Subcutaneous abdominal adipose tissue (tissue), 5 donors: ENCODE data around the gene DCTN2.
"Not testable (repeated sequence)": the region's sequence is repeated elsewhere in the genome, so short reads cannot be mapped to it uniquely, and the experiment has no call there.

Source experiments
- H3K27ac ChIP-seq: one replicate; pipeline ENCODE4 v1.7.0; 2013; ENCODE audit warnings: low read depth, mild to moderate bottlenecking, inconsistent platforms, low read length, moderate library complexity
- H3K27me3 ChIP-seq, 5 donors: one replicate each; pipeline ENCODE4 v1.7.0; 2013; ENCODE audit warnings: low read length in 5 of 5, inconsistent platforms in 1 of 5; ENCODE audit not compliant: control insufficient read depth in 5 of 5, insufficient read depth in 4 of 5
- H3K36me3 ChIP-seq, 5 donors: one replicate each; pipeline ENCODE4 v1.7.0; 2013; ENCODE audit warnings: low read length in 5 of 5; ENCODE audit not compliant: control insufficient read depth in 5 of 5, insufficient read depth in 5 of 5
- H3K4me1 ChIP-seq, 5 donors: one replicate each; pipeline ENCODE4 v1.7.0; 2013; ENCODE audit warnings: low read length in 5 of 5, mild to moderate bottlenecking in 3 of 5, moderate library complexity in 1 of 5; ENCODE audit not compliant: control insufficient read depth in 5 of 5, insufficient read depth in 5 of 5
- H3K4me3 ChIP-seq, 5 donors: one replicate each; pipeline ENCODE4 v1.7.0; 2013; ENCODE audit warnings: low read length in 5 of 5, low read depth in 1 of 5
- H3K9ac ChIP-seq, 5 donors: one replicate each; pipeline ENCODE4 v1.7.0; 2013; ENCODE audit warnings: low read length in 5 of 5, mild to moderate bottlenecking in 4 of 5, moderate library complexity in 3 of 5
- H3K9me3 ChIP-seq, 5 donors: one replicate each; pipeline ENCODE4 v1.7.0; 2013; ENCODE audit warnings: low read length in 5 of 5; ENCODE audit not compliant: control insufficient read depth in 5 of 5
- donor health status: healthy.
- donor health status: healthy.
- donor health status: healthy.
- donor health status: healthy.
- donor health status: healthy.

Gene DCTN2

GRCh38 chr12:57577981-57578758, 31.2 kb upstream of the DCTN2 start:
- no peak overlapping the region for H3K9ac ChIP-seq
- H3K27me3 ChIP-seq: peaks cover 0 to 10% (median 3%) of the 10 kb centered on the region in 5 donors
- no peaks in the 10 kb centered on the region for H3K36me3 ChIP-seq
- H3K4me3 ChIP-seq: no peak overlapping the region
- no peaks in the 10 kb centered on the region for H3K9me3 ChIP-seq
- no peaks in the 10 kb centered on the region for H3K4me1 ChIP-seq
- H3K27ac ChIP-seq: no peak overlapping the region

- H3K9ac ChIP-seq: no peak overlapping the region
- peaks cover 0 to 8% (median 6%) of the 10 kb centered on the region in 5 donors for H3K27me3 ChIP-seq
- H3K4me3 ChIP-seq: no peak overlapping the region
- no peaks in the 10 kb centered on the region for H3K36me3 ChIP-seq
- no peaks in the 10 kb centered on the region for H3K9me3 ChIP-seq
- no peaks in the 10 kb centered on the region for H3K4me1 ChIP-seq
- H3K27ac ChIP-seq: no peak overlapping the region
These were observed 29.7 kb upstream of the DCTN2 start for GRCh38 chr12:57576613-57577160.

GRCh38 chr12:57575771-57576612, 29.0 kb upstream of the DCTN2 start:
- H3K9ac ChIP-seq: no peak overlapping the region
- H3K27ac ChIP-seq: no peak overlapping the region
- peaks cover 0 to 6% (median 5%) of the 10 kb centered on the region in 5 donors for H3K27me3 ChIP-seq
- H3K4me1 ChIP-seq: no peaks in the 10 kb centered on the region
- H3K4me3 ChIP-seq: no peak overlapping the region
- no peaks in the 10 kb centered on the region for H3K36me3 ChIP-seq
- H3K9me3 ChIP-seq: no peaks in the 10 kb centered on the region

GRCh38 chr12:57574795-57575194, 27.8 kb upstream of the DCTN2 start:
- Histone ChIP-seq H3K36me3 (no peaks in the 10 kb centered on the region), H3K4me3 (no peak overlapping the region), H3K9ac (no peak overlapping the region)

GRCh38 chr12:57571926-57572762, 25.2 kb upstream of the DCTN2 start:
- no peaks in the 10 kb centered on the region for H3K9me3 ChIP-seq
- no peak overlapping the region for H3K4me3 ChIP-seq
- H3K27me3 ChIP-seq: peaks cover 0 to 14% (median 10%) of the 10 kb centered on the region in 5 donors
- no peaks in the 10 kb centered on the region for H3K36me3 ChIP-seq
- no peak overlapping the region for H3K9ac ChIP-seq
- no peak overlapping the region for H3K27ac ChIP-seq
- H3K4me1 ChIP-seq: no peaks in the 10 kb centered on the region

More at GRCh38 chr12:57574795-57575194, 27.8 kb upstream of the DCTN2 start:
- Histone ChIP-seq H3K27me3 (peaks cover 0 to 6% (median 5%) of the 10 kb centered on the region in 5 donors), H3K9me3 (no peaks in the 10 kb centered on the region), H3K27ac (no peak overlapping the region), H3K4me1 (no peaks in the 10 kb centered on the region)

- H3K4me1 ChIP-seq, H3K36me3 ChIP-seq, H3K27ac ChIP-seq, H3K9me3 ChIP-seq, H3K9ac ChIP-seq, H3K4me3 ChIP-seq: not testable (repeated sequence)
- H3K27me3 ChIP-seq: peaks cover 0 to 14% (median 8%) of the 10 kb centered on the region in 5 donors
These were observed 23.4 kb upstream of the DCTN2 start for GRCh38 chr12:57570438-57570837.

- Histone ChIP-seq H3K4me1 (no peaks in the 10 kb centered on the region), H3K9ac (no peak overlapping the region), H3K27ac (no peak overlapping the region), H3K36me3 (no peaks in the 10 kb centered on the region), H3K27me3 (peaks cover 0 to 14% (median 8%) of the 10 kb centered on the region in 5 donors), H3K9me3 (no peaks in the 10 kb centered on the region), H3K4me3 (no peak overlapping the region)
These were observed 22.9 kb upstream of the DCTN2 start for GRCh38 chr12:57569858-57570257.

GRCh38 chr12:57568838-57569237, 21.8 kb upstream of the DCTN2 start:
- Histone ChIP-seq H3K27ac (no peak overlapping the region), H3K4me1 (no peaks in the 10 kb centered on the region), H3K9me3 (no peaks in the 10 kb centered on the region), H3K9ac (no peak overlapping the region), H3K4me3 (no peak overlapping the region), H3K36me3 (no peaks in the 10 kb centered on the region), H3K27me3 (peaks cover 0 to 18% (median 11%) of the 10 kb centered on the region in 5 donors)

GRCh38 chr12:57564178-57564740, 17.3 kb upstream of the DCTN2 start:
- no peak overlapping the region for H3K4me3 ChIP-seq
- H3K4me1 ChIP-seq: no peaks in the 10 kb centered on the region
- H3K27ac ChIP-seq: no peak overlapping the region
- no peaks in the 10 kb centered on the region for H3K36me3 ChIP-seq
- no peaks in the 10 kb centered on the region for H3K9me3 ChIP-seq
- H3K27me3 ChIP-seq: peaks cover 5 to 16% (median 6%) of the 10 kb centered on the region in 5 donors
- H3K9ac ChIP-seq: no peak overlapping the region
